ENCODE data around the gene STPG3.

- TF ChIP-seq EZH2 (IDR thresholded peaks at IDR 0.05; ENCODE audit: insufficient read depth, poor library complexity, severe bottlenecking) (no peak), EZH2phosphoT487 (IDR thresholded peaks at IDR 0.05; ENCODE audit: insufficient read depth, low read depth) (no peak)
Observed at GRCh38 chr9:137263506-137263905, 12.4 kb downstream of the STPG3 start.

Measured in GM23248 (cell line).